Loucy (cell line): Measurements from ENCODE around the gene NAV2.

Experiments
- H2AFZ ChIP-seq: fragments of 200-600 bp; sonication (generic); 2 replicates; pipeline ENCODE4 v1.6.0; 2016; ENCODE audit warnings: antibody characterized with exemption, mild to moderate bottlenecking, low read length, moderate library complexity
- H3F3A ChIP-seq: fragments of 200-600 bp; 2 replicates; pipeline ENCODE4 v1.6.0; 2016; ENCODE audit warnings: antibody characterized with exemption, low read depth, mild to moderate bottlenecking
- H3K27me3 ChIP-seq: fragments of 200-600 bp; sonication (generic); 2 replicates; pipeline ENCODE4 v1.6.1; 2014; ENCODE audit warnings: low read length, mild to moderate bottlenecking; ENCODE audit not compliant: insufficient read depth, poor library complexity, severe bottlenecking
- H3K36me3 ChIP-seq: fragments of 200-600 bp; sonication (generic); 2 replicates; pipeline ENCODE4 v1.6.1; 2016; ENCODE audit warnings: low read length; ENCODE audit not compliant: insufficient read depth
- H3K4me1 ChIP-seq: fragments of 200-600 bp; sonication (generic); 2 replicates; pipeline ENCODE4 v1.5.1; 2014; ENCODE audit warnings: low read length, mild to moderate bottlenecking; ENCODE audit not compliant: insufficient read depth, poor library complexity, severe bottlenecking
- H3K4me2 ChIP-seq: fragments of 200-600 bp; sonication (generic); 2 replicates; pipeline ENCODE4 v1.6.0; 2014; ENCODE audit warnings: antibody characterized with exemption, low read length, low read depth, mild to moderate bottlenecking; ENCODE audit not compliant: poor library complexity, severe bottlenecking
- H3K4me3 ChIP-seq: fragments of 200-600 bp; sonication (generic); 2 replicates; pipeline ENCODE4 v1.5.1; 2014; ENCODE audit warnings: low read length, mild to moderate bottlenecking, mixed read lengths; ENCODE audit not compliant: poor library complexity, severe bottlenecking
- H3K79me2 ChIP-seq: fragments of 200-600 bp; sonication (generic); 2 replicates; pipeline ENCODE4 v1.6.1; 2014; ENCODE audit warnings: low read length; ENCODE audit not compliant: insufficient read depth
- H3K9ac ChIP-seq: fragments of 200-600 bp; sonication (generic); 2 replicates; pipeline ENCODE4 v1.6.0; 2014; ENCODE audit warnings: mild to moderate bottlenecking, low read depth, low read length, moderate library complexity; ENCODE audit not compliant: poor library complexity, severe bottlenecking
- H3K9me2 ChIP-seq: fragments of 200-600 bp; sonication (generic); replicated peaks from 2 replicates; pipeline ENCODE4 v1.6.1; 2016; ENCODE audit warnings: low read depth, low read length, mixed read lengths
- H3K9me3 ChIP-seq: fragments of 200-600 bp; sonication (generic); 2 replicates; pipeline ENCODE4 v1.6.1; 2014; ENCODE audit warnings: mild to moderate bottlenecking, antibody characterized with exemption, low read length, low read depth; ENCODE audit not compliant: insufficient read depth
- H4K20me1 ChIP-seq: fragments of 200-600 bp; sonication (generic); 2 replicates; pipeline ENCODE4 v1.6.0; 2014; ENCODE audit warnings: antibody characterized with exemption, low read length, mild to moderate bottlenecking; ENCODE audit not compliant: insufficient read depth, poor library complexity, severe bottlenecking
- CTCF ChIP-seq: fragments of 200-600 bp; sonication (generic); conservative IDR thresholded peaks from 2 replicates; pipeline ENCODE4 v1.5.1; 2014; ENCODE audit warnings: mild to moderate bottlenecking, antibody characterized with exemption, low read length
- EZH2phosphoT487 ChIP-seq: fragments of 200-600 bp; IDR thresholded peaks from 2 replicates; pipeline ENCODE4 v1.6.1; 2018; ENCODE audit warnings: antibody characterized with exemption, mild to moderate bottlenecking, moderate library complexity, borderline replicate concordance

NAV2 gene

DNA sequence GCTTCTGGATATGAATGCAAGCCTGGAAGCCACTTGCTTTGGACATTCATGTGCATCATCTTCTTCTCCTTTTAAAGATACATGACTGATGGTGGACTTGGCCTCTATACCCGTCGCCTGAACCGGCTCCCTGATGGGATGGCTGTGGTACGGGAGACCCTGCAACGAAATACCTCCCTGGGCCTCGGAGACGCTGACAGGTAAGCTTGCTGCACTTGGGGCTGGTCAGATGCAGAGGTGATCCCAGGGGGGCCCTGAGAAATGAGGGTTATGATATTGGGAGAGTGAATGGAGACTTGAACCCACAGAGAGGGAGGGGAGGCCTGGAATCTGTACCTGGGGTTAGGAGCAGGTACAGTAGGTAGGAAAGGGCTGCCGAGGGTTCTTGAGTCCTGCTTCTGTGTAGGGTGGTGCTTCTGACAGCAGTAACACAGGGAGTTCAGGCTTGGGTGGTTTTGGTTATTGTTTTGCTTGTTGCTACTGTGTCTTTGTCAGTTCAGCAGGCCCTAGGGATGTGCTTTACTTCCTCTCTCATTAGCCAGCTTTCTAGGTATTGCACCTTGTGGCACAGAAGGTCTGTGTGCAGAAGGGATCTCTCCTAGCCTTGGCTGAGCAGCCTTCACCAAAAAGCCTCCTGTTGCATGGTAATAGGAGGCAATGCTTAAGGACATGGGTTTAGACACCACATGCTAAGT lies 271.6 kb downstream of the NAV2 start:
- TF ChIP-seq CTCF (no peak), EZH2phosphoT487 (no peak)
- Histone ChIP-seq H3K79me2 (no peaks in the 10 kb centered on the region), H3K9me3 (no peaks in the 10 kb centered on the region), H3K4me3 (no peak overlapping the region), H2AFZ (no peak overlapping the region), H3F3A (no peaks in the 10 kb centered on the region), H3K4me1 (no peaks in the 10 kb centered on the region), H3K27me3 (no peaks in the 10 kb centered on the region), H3K36me3 (no peaks in the 10 kb centered on the region), H4K20me1 (no peaks in the 10 kb centered on the region), H3K4me2 (no peak overlapping the region), H3K9ac (no peak overlapping the region), H3K9me2 (no peaks in the 10 kb centered on the region)

DNA sequence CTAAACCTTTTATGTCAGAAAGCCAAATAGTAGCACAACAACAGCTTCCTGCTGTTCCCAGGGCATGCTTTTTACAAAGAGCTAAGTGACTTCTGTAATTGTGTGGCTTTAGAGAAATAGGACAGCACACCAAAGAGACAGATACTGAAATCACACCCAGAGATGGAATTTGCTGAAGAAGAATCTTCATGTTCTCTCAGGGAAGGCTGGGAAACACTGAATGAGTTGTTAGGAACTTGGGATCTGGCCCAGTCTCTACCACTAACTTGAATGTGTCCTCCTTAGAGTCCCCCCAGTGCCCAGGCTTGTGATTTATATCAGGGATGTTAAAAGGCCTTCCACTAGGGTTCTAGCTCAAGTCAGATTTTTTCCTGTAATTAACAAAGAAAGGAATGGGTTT lies 272.5 kb downstream of the NAV2 start:
- H3K4me3 ChIP-seq = no peak overlapping the region
- no peaks in the 10 kb centered on the region for H3K9me2 ChIP-seq
- no peaks in the 10 kb centered on the region for H3K27me3 ChIP-seq
- no peaks in the 10 kb centered on the region for H3K36me3 ChIP-seq
- TF ChIP-seq EZH2phosphoT487 (no peak), CTCF (no peak)
- no peaks in the 10 kb centered on the region for H3K9me3 ChIP-seq
- H3F3A ChIP-seq = no peaks in the 10 kb centered on the region
- H3K4me2 ChIP-seq = no peak overlapping the region
- no peak overlapping the region for H2AFZ ChIP-seq
- no peaks in the 10 kb centered on the region for H4K20me1 ChIP-seq
- H3K79me2 ChIP-seq = no peaks in the 10 kb centered on the region
- no peak overlapping the region for H3K9ac ChIP-seq
- H3K4me1 ChIP-seq = no peaks in the 10 kb centered on the region

DNA sequence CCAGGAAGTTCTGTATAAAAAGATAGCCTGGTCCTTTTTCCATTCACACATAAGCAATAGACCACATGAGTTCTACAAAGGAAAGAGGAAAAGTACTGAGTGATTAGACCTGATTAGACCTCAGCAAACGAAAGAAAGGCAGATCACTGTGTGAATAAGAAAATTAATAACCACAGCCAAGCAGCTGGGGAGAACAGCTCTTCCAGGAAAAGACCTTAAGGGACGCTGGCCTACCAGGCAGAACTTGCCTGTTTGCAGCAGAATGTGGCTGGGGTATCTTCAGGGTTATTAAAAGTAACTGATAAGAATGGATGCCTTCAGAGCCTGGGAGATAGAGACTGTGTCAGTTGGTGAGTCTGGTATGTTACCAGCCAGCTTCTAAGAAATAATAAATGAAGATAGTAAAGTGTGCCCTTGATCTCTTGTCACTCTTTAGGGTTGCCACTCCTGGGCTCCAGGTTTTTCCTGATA lies 274.7 kb downstream of the NAV2 start:
- Histone ChIP-seq H3K9me2 (no peaks in the 10 kb centered on the region), H3K9me3 (no peaks in the 10 kb centered on the region), H3K4me1 (no peaks in the 10 kb centered on the region)

More for the DNA sequence above, 274.7 kb downstream of the NAV2 start:
- no peak for TF ChIP-seq EZH2phosphoT487
- no peak for TF ChIP-seq CTCF
- Histone ChIP-seq H3K79me2 (no peaks in the 10 kb centered on the region), H3K36me3 (no peaks in the 10 kb centered on the region), H3F3A (no peaks in the 10 kb centered on the region), H3K27me3 (no peaks in the 10 kb centered on the region), H2AFZ (no peak overlapping the region), H3K4me3 (no peak overlapping the region), H4K20me1 (no peaks in the 10 kb centered on the region), H3K9ac (no peak overlapping the region), H3K4me2 (no peak overlapping the region)
